Stimulated activated CD4-positive, alpha-beta T cell treated with anti-CD3 and anti-CD28 coated beads, Interleukin-1b, Interleukin-23, amount 100 ng/mL, for 24 hours (primary cell): ENCODE data around the gene KIF5A.

Experiments
- DNase-seq, 4 experiments: peaks; one replicate each; pipeline ENCODE4 v3.0.0-alpha.2; 2020; ENCODE audit warnings: low read depth in 4 of 4, low spot score in 1 of 4

The KIF5A gene

DNA sequence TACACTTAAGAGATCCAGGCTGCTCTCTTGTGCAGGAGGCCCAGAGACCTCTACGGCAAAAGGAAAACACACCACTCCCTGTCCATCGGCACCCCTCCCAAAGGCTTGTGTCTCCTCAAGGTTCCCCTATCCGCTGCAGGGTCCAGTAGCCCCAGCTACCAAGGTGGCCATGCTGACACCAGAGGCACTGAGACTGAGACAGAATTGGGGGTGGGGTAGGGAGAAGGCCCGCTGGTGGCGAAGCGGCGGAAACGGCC, 30.1 kb upstream of the KIF5A start:
- no peak for DNase-seq

DNA sequence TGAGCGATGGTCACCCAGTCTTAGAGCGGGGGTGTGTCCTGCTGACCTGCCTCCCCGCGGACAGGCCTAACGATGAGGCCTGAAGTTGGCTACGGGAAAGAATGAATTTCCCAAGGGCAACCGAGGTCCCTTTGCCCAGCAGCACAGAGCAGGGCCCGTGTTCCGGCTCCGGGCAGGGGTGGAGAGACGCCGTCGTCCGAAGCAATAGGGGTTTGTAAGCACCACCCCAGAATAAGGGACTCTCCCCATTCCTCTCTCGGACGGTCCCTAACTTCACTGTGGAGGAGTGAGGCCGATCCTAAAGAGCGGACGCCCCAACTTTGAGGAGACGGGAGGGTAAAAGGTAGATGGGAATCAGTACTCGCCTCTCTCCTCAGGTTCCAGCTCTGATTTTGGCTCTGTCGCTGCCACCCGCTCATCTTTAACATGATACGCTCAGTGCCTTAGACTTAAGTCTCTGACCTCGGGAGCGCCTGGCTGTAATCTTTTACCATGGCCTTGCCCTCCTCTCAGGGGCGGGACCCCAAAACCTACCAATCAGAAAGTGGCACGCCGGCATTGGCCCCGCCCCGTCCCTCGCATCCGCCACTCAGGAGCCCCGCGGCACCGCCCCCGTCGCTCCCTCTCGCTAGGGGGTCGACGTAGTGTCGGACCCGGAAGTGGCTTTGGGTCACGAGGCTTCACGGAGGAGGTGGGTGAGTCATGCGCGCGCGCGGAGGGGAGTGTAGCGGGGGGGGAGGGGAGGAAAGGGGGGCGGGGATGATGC, 29.6 kb upstream of the KIF5A start, which contains the start of gene DDIT3:
TSS of gene DDIT3 (minus strand) at position 462 of the 766 bp plus-strand sequence. CDS start 3,108 bp downstream, outside the sequence.
- DNase-seq = peak; percentile 97 to 100 (median 99)

DNA sequence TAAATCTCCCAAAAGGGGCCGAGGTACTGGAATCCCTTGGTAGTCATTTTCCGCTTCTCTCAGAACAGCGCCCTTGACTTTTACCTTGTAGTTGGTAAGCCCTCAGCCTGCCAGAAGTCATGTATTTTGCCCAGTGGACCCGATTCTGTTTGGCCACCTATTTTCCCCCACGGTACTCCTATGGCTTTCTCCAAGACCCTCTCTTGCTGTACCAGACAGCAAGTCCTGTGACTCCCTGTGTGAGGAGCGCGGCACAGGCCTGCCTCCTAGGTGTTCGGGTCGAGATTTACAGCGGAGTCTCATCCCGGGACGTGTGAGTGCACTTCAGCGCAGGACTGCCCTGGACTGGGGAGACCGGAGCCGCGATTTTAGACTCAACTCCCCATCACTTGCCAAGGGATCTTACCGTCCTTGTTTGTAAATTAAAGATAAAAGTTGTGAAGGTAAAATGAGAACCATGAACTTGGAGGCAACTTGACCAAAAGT, 28.3 kb upstream of the KIF5A start:
- peak in 1 of 4 experiments; percentile 16 for DNase-seq

DNA sequence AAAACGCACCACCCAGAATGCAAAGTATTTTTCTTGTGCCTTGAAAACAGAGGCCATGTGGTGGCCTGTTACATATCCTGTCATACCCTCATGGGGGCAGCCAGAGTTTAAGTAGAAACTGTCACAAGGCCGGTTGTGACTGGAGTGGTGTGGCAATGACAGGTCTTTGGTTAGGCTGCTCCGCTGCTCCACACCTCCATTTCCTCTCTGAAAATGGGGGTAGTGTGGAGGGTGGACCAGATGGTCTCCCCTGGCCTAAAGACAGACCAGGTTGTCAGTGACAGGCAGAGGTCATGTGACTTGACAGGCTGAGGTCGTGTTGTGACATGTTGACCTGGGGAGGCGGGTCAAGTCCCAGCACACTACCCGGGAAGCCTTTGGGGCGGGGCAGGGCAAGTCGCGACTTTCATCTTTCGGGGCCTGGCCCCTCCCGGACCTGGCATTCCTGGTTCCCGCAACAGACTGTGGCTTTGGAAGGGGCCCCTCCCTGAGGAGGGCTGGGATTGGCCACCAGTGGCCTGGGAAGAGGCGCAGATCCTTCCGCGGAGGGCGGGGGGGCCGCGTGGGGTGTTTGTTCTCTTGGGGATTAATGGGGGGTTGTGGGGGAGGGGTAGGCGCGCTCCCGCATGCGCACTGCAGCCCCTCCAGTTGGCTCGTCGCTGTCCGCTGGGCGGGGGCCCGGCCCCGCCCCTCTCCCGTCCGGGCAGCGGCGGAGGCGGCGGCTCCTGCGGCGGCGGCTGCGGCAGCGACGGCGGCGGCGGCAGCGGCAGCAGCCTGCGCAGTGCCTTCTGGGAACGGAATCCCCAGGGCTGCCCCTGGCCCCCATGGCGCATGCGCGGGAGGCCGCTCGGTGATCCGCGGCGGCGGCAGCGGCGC, 27.6 kb upstream of the KIF5A start, which contains the start of gene MBD6:
TSS of gene MBD6 (plus strand) at position 814 of the 876 bp plus-strand sequence. CDS start 1,480 bp downstream, outside the sequence.
- peak; percentile 69 to 87 (median 76) for DNase-seq

DNA sequence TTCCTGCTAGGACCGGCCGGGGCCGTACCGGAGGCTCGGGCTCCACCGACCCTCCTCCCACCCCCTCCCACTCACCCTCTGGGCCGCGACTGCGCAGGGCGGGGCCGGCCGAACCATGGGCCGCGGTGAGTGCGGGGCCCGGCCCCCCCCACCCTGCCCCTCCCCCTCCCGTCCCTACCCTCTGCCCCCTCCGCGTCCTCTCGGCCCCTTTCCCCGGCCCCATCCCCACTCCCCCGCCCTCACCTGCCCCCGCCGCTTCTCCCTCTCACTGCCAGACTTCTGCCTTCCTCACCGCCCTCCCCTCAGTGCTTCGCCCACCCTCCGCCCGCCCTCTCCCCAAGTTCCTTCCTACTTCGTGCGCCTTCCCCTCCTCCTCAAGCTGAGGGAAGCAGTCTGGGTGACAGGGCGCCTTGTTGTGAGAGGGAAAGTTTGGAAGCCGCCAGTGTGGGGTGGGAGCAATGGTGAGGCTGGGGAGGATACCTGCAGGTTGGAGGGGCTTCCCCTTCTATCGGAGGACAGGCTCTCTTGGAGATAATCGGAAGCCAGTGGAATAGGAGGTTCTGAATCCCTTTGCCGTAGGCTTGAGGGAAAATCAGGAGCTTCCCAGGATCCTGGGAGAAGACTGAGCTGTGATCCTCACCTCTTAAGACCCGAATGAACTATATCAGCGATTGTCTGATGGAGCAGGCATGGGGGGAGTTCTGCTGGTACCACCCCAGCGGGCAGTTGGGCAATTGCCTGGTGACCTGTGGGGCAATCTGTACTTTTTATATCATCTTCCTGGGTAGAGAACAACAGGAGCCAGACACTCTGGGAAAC, 26.7 kb upstream of the KIF5A start:
- peak in 1 of 4 experiments; percentile 21 for DNase-seq

DNA sequence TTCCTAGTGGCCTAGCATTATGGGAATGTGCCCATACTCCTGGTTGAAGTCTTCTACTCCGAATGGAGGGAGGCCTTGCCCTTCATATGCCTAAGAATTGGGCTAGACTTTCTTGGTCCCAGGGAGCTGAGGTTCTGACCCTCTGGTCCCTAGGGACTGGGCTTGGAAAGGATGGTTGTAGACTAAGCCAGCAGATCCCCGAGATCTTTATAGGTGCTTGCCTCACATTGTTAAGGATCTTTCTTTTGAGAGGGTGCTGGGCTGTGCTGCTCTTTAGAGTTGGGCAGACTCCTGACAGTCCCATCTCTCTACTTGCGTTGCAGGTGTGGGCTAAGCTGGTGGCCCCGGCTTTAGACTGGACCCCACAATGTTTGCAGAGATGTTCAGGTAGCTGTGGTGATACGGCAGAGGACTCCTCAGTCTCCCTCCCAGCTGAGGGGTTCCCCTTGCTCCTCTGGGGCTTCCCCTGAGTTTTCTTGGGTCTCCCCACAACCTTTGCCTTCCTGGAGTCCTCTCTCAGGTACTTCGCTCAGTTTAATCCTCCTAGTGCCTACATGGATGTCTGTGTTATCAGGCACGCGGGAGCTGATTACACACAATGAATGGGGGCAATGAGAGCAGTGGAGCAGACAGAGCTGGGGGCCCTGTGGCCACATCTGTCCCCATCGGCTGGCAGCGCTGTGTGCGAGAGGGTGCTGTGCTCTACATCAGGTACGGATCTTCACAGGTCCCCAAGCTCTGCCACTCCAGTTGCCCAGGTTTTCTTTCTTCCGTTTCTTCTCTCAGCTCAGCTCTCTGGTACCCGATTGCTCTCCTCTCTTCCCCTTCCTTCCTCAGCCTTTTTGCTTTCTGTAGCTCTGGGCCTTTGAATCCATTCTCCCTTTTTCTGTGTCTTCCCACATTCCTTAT, 25.9 kb upstream of the KIF5A start:
- no peak for DNase-seq

DNA sequence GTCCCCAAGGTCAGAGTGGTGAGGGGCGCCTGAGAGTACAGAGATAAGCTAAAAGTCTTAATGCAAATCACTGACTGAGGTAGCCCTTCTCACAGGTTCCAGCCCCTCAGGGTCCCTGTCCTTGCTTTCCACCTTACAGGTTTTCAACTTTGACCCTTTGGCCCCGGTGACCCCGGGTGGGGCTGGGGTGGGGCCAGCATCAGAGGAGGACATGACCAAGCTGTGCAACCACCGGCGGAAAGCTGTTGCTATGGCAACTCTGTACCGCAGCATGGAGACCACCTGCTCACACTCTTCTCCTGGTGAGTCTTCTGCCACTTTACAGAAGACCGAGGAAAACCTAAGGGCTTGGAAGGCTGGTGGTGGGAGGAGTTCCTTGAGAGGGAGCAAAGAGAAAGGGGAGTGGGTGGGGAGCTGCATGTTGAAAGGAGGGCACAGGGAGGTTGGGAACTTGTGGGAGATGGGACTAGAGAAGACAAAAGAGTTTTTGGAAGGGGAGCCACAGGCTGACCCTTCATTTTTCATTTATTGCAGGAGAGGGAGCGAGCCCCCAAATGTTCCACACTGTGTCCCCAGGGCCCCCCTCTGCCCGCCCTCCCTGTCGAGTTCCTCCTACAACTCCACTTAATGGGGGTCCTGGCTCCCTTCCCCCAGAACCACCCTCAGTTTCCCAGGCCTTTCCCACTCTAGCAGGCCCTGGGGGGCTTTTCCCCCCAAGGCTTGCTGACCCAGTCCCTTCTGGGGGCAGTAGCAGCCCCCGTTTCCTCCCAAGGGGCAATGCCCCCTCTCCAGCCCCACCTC, 24.8 kb upstream of the KIF5A start:
- no peak for DNase-seq

DNA sequence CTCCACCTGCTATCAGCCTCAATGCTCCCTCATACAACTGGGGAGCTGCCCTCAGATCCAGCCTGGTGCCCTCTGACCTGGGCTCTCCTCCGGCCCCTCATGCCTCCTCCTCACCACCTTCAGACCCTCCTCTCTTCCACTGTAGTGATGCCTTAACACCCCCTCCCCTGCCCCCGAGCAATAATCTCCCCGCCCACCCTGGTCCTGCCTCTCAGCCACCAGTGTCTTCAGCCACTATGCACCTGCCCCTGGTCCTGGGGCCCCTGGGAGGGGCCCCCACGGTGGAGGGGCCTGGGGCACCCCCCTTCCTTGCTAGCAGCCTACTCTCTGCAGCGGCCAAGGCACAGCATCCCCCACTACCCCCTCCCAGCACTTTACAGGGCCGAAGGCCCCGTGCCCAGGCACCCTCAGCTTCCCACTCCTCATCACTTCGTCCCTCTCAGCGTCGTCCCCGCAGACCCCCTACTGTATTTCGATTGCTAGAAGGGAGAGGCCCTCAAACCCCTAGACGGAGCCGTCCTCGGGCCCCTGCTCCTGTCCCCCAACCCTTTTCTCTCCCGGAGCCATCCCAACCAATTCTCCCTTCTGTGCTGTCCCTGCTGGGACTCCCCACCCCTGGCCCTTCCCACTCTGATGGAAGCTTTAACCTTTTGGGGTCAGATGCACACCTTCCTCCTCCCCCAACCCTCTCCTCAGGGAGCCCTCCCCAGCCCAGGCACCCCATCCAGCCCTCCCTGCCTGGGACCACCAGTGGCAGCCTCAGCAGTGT, 24.0 kb upstream of the KIF5A start:
- DNase-seq = no peak

DNA sequence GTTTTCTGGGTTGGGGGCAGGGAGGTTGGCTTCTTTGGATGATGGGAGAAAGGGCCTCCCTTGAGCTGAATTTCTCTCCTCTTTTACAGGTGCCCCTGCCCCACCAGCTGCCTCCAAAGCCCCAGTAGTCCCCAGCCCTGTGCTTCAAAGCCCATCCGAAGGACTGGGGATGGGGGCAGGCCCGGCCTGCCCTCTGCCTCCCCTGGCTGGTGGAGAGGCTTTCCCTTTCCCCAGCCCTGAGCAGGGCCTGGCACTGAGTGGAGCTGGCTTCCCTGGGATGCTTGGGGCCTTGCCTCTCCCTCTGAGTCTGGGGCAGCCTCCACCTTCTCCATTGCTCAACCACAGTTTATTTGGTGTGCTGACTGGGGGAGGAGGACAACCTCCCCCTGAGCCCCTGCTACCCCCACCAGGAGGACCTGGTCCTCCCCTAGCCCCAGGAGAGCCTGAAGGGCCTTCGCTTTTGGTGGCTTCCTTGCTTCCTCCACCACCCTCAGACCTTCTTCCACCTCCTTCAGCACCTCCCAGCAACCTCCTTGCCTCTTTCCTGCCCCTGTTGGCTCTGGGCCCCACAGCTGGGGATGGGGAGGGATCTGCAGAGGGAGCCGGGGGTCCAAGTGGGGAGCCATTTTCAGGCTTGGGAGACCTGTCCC, 23.2 kb upstream of the KIF5A start:
- no peak for DNase-seq

DNA sequence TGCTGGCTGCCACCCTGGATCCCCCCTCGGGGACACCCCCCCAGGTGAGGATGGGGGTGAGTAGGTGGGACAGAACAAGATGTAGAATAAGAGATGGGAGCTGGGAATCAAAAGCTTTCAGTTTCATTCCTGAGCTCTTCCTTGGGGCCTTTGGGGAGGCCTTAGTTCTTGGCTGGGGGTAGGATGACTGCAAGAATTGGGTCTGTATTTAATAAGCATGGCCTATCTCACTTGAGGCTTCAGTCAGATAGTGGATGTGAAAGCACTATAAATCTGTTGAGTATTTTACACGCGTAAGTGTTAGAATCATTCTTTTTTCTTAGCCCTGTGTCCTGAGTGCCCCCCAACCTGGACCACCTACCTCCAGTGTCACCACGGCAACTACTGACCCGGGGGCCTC, 22.7 kb upstream of the KIF5A start:
- no peak for DNase-seq

DNA sequence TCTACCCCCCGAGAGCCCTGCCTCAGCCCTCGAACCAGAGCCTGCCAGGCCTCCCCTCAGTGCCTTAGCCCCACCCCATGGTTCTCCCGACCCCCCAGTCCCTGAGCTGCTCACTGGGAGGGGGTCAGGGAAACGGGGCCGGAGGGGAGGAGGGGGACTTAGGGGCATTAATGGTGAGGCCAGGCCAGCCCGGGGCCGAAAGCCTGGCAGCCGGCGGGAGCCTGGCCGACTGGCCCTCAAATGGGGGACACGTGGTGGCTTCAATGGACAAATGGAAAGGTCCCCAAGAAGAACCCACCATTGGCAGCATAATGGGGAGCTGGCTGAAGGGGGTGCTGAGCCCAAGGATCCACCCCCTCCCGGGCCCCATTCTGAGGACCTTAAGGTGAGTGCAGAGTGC, 21.7 kb upstream of the KIF5A start:
- no peak for DNase-seq

DNA sequence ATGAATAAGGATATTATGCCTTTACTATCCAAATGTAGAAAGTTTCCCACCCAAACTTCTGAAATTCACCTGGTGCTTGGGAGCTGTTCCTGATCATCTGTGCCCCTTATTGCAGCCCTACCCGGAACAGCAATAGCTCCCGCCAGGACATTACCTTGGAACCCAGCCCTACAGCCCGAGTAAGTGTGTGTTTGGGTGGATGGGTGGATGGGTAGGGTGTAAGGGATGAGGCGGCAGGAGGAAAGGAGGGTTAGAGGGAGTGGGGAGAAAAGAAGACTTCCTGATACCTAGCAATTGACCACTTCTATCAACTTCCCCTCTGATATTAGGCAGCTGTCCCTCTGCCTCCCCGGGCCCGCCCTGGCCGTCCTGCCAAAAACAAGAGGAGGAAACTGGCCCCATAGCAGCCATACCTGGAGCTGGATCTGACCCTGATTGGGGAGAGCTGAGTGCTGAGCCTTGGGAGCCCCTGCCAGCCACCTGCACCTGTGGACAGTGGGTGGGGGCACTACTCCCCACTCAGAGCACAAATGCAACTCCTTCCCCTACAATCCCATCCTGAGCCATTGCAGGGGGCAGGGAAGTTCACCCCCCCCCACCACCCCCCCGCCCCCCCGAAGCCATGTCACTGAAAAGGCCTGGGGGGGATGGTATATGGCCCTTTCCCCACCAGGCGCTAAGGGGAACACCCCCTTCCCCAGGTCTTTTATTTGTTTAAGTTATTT, 20.9 kb upstream of the KIF5A start:
- no peak for DNase-seq

DNA sequence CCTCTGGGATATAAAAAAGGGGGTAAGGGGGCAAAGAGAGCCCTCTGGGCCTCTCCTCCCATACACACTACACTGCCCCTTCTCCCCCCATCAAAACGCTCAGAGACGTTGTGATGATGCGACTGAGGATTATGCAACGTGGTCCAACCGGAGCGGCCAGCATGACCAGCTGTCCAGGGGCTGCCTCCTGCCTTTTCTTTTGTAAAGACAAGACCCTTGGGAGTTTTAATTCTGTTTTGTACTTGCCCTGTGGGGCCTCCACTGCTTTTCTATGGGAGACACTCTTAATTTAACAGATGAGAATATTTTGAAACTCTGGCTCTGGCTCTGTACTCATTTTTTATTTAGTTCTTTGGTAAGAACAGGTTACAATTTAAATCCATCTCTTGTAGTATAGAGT, 20.0 kb upstream of the KIF5A start:
- no peak for DNase-seq

DNA sequence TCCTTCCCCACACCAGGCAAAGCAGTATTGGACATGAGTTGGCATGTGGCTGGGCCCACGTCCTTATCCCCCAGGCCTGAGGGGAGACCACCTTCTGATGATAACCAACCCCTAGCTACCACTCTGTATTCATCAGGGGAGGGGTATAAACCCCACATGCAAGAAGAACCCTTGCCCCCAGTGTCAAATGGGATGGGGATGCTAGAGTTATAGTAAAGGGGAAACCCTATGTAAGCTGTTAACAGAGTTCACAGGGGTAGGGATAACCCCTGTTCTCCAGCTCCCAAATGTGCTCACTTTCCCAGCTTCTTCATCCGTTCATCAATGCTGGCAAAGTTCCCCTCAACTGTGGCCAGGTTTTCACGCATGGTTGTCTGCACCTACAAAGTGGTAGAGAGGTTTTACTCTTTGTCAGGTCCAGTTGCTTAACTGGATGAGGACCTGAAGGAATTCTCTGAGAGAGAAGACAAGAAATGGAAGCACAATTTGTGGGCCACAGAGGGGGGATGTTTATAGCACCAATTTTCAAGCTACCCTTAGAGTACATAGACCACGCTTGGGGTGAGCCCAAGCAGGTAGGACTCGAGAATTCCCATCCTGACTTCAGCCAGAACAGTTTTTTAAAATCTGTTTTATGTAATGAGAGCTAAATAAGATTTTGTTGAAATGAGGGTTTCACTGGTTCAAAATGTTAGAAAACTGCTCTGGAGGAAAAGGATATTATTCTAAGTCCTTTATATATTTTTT, 19.3 kb upstream of the KIF5A start:
- no peak for DNase-seq

DNA sequence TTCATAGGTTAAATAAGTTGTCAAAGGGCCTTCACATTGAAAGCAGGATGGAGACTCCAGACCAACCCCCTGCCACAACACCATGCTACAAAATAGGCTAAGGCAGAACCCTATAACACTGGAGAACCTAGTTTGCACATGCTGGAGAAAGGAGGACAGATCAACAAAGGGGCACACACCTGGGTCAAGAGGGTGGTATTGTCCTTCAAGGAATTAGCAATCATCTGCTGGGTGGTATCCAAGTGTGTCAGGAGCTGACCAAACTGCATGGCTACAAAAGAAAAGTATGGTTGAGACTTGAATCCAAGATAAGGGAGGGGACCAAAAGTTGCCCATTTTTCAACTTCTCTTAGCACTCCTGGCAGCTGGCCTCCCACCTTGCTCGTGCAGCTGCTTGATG, 18.0 kb upstream of the KIF5A start:
- no peak for DNase-seq

DNA sequence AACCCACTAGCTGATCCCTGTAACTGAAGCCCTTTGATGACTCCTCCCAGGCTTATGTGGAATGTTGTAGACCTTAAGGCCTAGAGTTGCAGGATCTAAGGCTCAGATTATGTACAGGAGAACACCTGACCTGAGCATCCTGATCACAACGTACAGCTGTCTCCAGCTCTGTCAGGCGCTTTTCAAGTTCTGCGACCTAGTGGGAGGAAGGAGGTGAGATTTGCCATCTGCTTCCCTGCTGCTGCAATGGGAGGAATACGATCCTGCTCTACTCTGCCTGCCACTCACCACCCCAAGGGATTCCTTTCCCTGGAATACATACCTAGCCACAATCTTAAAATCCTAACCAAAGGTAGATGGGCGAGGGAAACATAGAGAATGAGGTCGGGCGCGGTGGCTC, 16.7 kb upstream of the KIF5A start:
- no peak for DNase-seq

DNA sequence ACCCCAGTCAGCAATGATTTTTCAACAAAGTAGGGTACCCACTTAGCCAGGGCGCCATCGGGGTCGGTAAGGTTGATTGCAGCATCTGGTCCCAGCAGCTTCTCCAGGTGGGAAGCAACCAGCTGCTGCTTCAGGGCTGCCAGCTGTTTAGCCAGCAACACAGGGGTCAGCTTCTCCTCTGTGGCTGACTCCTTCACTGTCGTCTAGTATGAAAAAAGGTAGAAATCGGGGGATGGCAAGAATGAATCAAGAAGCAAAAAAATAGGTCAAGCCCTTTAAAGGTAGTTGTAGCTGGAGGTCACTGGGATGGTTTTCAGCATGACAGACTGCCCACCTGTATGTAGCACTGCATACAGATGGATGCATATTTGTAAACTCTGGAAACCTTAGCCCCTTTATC, 15.6 kb upstream of the KIF5A start:
- no peak for DNase-seq
